MM.1S (cell line): Measurements from ENCODE around the gene LYPD5.

Experiments used
- CTCF ChIP-seq: fragments of 300-600 bp; sonication (generic); IDR thresholded peaks from 2 replicates; pipeline ENCODE4 v1.5.1; 2016; ENCODE audit warnings: antibody characterized with exemption, low read length, mixed read lengths
- EZH2 ChIP-seq: fragments of 300-600 bp; sonication (generic); optimal IDR thresholded peaks from 2 replicates; pipeline ENCODE3; 2017; ENCODE audit warnings: low read depth, mild to moderate bottlenecking, antibody characterized with exemption, low read length, mixed read lengths
- EZH2phosphoT487 ChIP-seq: fragments of 300-600 bp; sonication (generic); IDR thresholded peaks from 2 replicates; pipeline ENCODE4 v1.6.1; 2018; ENCODE audit warnings: antibody characterized with exemption, low read length

GRCh38 chr19:43767818-43768217 lies 34.4 kb downstream of the LYPD5 start:
- TF ChIP-seq CTCF: no peak
- TF ChIP-seq EZH2: no peak
- TF ChIP-seq EZH2phosphoT487: no peak
